ENCODE data around the gene CRELD2. TPM values are rescaled to one million over a fixed set of nuclear protein-coding genes. Genes with fewer than 3 reads are reported as not detected.

The CRELD2 gene
- total and polyA plus RNA-seq, 3 donors from 2014 or later, result 57.9 to 64.2 (median 58.3) TPM

- peaks cover 13% of the 10 kb centered on the region for H3K4me1 ChIP-seq
- intact Hi-C loops (cut with DNase I; ENCODE audit: low total_unique reads), result no loop called here
- H3K27ac ChIP-seq, result no peak overlapping the region
These were observed 35.9 kb downstream of the CRELD2 start for GRCh38 chr22:49954354-49954753.

GRCh38 chr22:49954991-49955580, 36.7 kb downstream of the CRELD2 start:
- peaks cover 13% of the 10 kb centered on the region for H3K4me1 ChIP-seq
- no peak overlapping the region for H3K27ac ChIP-seq
- no peaks in the 10 kb centered on the region for H3K27me3 ChIP-seq
- no peak overlapping the region for H3K4me3 ChIP-seq
- DNase-seq, result no peak
- no peaks in the 10 kb centered on the region for H3K36me3 ChIP-seq (ENCODE audit: low read depth, missing control alignments)
- WGBS, 2 donors, result 83 to 89% methylated on average over 5 to 15 of the region's 15 CpGs
- no peaks in the 10 kb centered on the region for H3K9me3 ChIP-seq
- intact Hi-C loops (cut with DNase I; ENCODE audit: low total_unique reads), result no loop called here
- TF ChIP-seq POLR2A (IDR thresholded peaks at IDR 0.05) (no peak), CTCF (IDR thresholded peaks at IDR 0.05) (no peak)

More at GRCh38 chr22:49954354-49954753, 35.9 kb downstream of the CRELD2 start:
- Histone ChIP-seq H3K27me3 (no peaks in the 10 kb centered on the region), H3K9me3 (no peaks in the 10 kb centered on the region), H3K36me3 (ENCODE audit: low read depth, missing control alignments) (no peaks in the 10 kb centered on the region), H3K4me3 (no peak overlapping the region)
- WGBS, 2 donors, result 84% methylated on average over 8 of the region's 8 CpGs; no CpG with 5 or more reads in 1 of the 2 donors
- no peak for DNase-seq
- TF ChIP-seq CTCF (IDR thresholded peaks at IDR 0.05), result no peak
- no peak for TF ChIP-seq POLR2A (IDR thresholded peaks at IDR 0.05)

GRCh38 chr22:49955581-49956417, 37.4 kb downstream of the CRELD2 start:
- Histone ChIP-seq H3K9me3 (no peaks in the 10 kb centered on the region), H3K4me3 (no peak overlapping the region), H3K4me1 (peaks cover 13% of the 10 kb centered on the region), H3K27ac (no peak overlapping the region), H3K36me3 (ENCODE audit: low read depth, missing control alignments) (no peaks in the 10 kb centered on the region), H3K27me3 (no peaks in the 10 kb centered on the region)
- 92 to 93% methylated on average over 15 to 22 of the region's 22 CpGs for WGBS, 2 donors
- no peak for TF ChIP-seq POLR2A (IDR thresholded peaks at IDR 0.05)
- DNase-seq, result no peak
- intact Hi-C loops (cut with DNase I; ENCODE audit: low total_unique reads), result no loop called here

GRCh38 chr22:49956418-49956770, 38.0 kb downstream of the CRELD2 start:
- no peaks in the 10 kb centered on the region for H3K36me3 ChIP-seq (ENCODE audit: low read depth, missing control alignments)
- no peaks in the 10 kb centered on the region for H3K9me3 ChIP-seq
- intact Hi-C loops (cut with DNase I; ENCODE audit: low total_unique reads), result no loop called here
- no peak for TF ChIP-seq CTCF (IDR thresholded peaks at IDR 0.05)
- no peaks in the 10 kb centered on the region for H3K27me3 ChIP-seq
- no peak for DNase-seq
- no peak overlapping the region for H3K27ac ChIP-seq
- H3K4me3 ChIP-seq, result no peak overlapping the region
- H3K4me1 ChIP-seq, result peaks cover 13% of the 10 kb centered on the region
- WGBS, 2 donors, result 82 to 95% methylated on average over 5 to 15 of the region's 15 CpGs

- no peak for TF ChIP-seq CTCF (IDR thresholded peaks at IDR 0.05)
- TF ChIP-seq POLR2A (IDR thresholded peaks at IDR 0.05), result no peak
- H3K27ac ChIP-seq, result no peak overlapping the region
- no peak overlapping the region for H3K4me3 ChIP-seq
- H3K9me3 ChIP-seq, result no peaks in the 10 kb centered on the region
- peaks cover 8% of the 10 kb centered on the region for H3K4me1 ChIP-seq
- H3K27me3 ChIP-seq, result no peaks in the 10 kb centered on the region
- 85 to 86% methylated on average over 9 to 20 of the region's 20 CpGs for WGBS, 2 donors
- no peaks in the 10 kb centered on the region for H3K36me3 ChIP-seq (ENCODE audit: low read depth, missing control alignments)
- intact Hi-C loops (cut with DNase I; ENCODE audit: low total_unique reads), result no loop called here
- no peak for DNase-seq
These were observed 38.7 kb downstream of the CRELD2 start for GRCh38 chr22:49956914-49957825.
